Stimulated activated CD8-positive, alpha-beta memory T cell treated with anti-CD3 and anti-CD28 coated beads, Interleukin-12 subunit alpha, Interleukin-12 subunit beta, amount 100 ng/mL, for 24 hours (primary cell): ENCODE measurements around the gene ILDR1.
"Not testable (repeated sequence)": the region's sequence is repeated elsewhere in the genome, so short reads cannot be mapped to it uniquely, and the experiment has no call there.

Experiments used
- DNase-seq: peaks from one replicate; pipeline ENCODE4 v3.0.0-alpha.2; 2020; ENCODE audit errors: extremely low read depth

ILDR1 gene

DNA sequence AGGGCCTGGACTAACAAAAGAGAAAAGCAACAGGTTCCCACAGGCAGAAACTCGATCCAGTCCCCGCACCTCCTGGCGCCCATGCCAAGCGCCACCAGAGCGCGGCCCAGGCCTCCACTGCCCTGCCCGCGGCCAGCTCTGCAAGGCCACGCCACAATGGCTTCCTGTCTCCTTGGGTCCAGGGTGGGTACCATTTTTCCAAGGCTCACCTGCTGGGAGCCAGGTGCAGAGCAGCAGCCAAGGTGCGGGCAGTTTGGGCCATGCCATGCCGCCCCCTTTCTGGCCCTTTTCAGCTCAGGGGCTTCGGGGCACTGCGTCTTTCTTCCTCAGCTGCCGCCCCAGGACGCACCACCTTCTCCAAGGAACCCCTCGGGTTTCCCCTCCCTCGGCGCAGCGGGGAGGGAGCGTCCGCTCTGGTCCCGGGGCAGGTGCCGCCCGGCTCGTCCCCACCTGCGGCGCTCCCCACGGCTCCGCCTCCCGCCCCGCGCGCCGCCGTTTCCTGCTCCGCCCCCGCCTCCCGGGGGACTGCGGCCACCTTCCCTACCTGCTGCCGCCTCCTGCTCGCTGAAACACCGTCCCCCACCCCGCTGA, at the start of gene ILDR1:
TSS of gene ILDR1 (minus strand) at position 437 of the 591 bp plus-strand sequence. CDS start at position 267, 170 bp downstream.
- no peak for DNase-seq

- no peak for DNase-seq
Measured at GRCh38 chr3:122067588-122068240, 45.7 kb upstream of the ILDR1 start.

DNA sequence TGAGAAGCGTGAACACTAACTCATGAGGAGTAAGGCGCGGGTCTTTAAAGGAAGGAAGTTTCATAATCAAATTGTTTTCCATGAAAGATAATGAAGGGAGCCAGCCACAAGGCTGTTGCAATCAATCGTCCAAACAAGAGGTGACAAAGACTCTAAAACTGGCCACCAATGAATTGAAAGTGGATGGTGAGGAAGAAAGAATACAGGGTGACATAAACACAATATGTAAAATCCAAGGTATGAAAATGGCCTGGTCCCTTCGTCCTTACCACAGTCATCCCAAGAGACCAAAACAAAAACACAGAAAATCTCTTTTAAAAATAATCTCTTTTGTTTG, 45.1 kb upstream of the ILDR1 start:
- no peak for DNase-seq

DNA sequence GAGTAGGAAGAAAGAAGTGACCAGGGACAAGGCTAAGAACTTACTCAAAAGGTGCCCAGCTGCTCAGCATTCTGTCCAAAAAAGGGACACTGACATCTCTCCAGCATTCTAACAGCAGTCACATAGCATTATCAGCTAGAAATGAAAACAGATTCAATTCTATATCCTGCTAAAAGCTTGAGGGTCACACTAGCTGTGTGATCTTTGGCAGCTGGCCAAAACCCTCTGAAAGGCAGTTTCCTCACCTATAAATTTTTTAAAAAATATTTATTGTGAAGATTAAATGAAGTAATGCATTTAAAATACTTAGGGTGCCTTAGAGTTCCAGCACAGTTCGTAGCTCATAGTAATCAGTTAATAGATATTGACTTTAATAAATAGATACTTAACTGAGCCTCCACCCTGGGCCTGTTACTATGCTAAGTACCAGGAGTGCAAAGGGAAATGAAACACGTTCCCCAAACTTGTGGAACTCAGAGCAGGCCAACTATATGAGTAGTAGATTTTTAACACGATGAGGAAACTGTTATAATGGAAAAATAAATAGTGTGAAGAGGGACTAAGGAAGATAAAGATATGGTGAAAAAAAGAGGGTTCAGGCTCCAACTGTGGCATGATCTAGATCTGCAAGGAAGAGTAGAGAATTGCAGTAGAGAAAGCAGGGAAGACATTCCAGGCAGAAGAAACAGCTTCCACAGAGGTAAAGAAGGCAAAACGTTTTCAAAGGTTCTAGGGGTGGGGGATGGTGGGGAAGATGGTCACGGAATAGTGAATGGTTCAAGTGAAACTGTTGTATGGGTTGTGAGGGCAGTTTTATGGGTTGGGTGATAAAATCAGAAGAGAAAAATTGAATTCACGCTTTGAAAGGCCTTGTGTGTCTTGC, 44.5 kb upstream of the ILDR1 start:
- DNase-seq: no peak

GRCh38 chr3:122064326-122064725, 42.3 kb upstream of the ILDR1 start:
- DNase-seq: no peak

DNA sequence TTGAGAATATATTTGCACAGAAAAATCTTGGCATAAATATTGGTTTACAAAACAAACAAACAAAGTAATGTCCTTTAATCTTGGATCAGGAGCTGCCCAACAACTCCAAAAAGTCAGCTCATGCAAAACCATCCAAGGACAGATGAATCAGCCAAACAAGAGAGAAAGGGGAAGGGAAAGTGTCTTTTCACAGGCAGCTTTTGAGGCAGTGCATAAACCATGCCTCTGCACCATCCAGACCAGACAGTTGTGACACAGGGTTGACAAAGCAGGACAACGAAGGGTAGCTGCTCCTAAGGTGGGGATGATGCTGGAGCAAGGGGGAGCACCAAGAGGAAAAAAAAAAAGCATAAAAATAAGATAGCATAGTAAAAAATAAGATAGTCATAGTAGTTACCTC, 41.9 kb upstream of the ILDR1 start:
- no peak for DNase-seq

DNA sequence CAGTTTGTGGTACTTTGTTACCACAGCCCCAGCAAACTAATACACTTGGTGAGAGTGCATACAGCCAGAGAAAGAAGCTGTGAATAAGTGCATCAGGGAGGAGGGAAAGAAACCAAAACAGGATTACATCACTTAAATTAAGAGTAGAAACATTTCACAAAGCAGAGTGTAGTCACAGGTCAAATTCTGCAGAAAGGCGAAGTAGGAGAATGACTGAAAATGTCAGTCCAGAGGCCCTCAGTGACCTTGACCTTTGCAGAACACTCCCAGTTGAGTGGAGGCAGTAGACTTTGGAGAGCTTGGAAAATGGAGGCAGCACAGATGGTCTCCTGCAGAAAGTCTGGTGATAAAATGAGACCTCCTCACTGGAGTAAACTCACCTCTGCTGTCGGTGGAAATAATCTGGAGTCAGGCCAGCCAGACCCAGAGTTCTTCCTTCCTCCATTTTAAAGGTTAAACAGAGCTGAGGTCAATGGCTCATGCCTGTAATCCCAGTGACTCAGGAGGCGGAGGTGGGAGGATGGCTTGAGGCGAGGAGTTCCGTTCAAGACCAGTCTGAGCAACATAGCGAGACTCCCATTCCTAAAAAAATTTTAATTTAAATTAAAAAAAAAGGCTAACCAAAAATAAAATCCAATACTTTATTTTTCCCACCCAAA, 38.1 kb upstream of the ILDR1 start:
- DNase-seq: no peak

DNA sequence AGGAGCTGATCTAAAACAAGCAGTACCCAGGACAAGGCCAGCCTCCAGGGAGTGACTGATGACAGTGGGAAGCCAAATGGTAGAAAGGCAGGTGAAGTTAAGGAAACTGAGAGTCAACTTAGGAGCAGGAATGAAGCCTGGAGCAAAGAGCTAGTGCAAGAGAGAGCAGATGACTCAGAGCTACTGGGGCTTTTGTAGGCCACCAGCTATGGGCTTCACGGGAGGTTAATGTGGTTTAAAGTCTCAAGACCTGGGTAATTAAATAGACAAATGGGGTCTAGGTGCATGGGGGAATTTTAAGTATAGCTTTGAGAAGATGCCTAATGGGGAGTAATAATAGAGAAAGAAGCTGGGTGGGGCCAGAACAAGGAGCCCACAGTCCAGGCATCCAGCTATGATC, 36.2 kb upstream of the ILDR1 start:
- no peak for DNase-seq

- no peak for DNase-seq
Measured at GRCh38 chr3:122057671-122058070, 35.6 kb upstream of the ILDR1 start.

GRCh38 chr3:122055215-122055614, 33.2 kb upstream of the ILDR1 start, which contains the start of gene CD86:
TSS of gene CD86 (plus strand) at chr3:122055362. CDS start at chr3:122055490, 128 bp downstream.
- DNase-seq: no peak

DNA sequence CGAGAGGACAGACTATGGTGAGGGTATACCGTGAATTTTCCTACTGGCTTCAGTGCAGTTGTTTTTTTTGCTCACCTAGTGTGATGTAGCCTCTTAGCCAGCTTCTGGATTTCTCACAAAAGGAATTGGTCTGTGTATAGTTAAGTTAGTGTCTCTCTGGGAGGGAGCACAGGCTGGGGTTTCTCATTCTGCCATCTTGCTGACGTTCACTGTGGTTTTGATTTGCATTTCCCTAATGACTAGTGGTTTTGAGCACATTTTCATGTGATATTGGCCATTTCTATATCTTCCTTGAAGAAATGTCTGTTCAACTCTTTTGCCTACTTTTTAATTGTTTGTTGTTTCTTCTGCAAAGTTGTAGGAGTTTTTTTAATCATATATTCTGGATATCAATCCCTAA, 30.9 kb upstream of the ILDR1 start:
- DNase-seq: no peak

DNA sequence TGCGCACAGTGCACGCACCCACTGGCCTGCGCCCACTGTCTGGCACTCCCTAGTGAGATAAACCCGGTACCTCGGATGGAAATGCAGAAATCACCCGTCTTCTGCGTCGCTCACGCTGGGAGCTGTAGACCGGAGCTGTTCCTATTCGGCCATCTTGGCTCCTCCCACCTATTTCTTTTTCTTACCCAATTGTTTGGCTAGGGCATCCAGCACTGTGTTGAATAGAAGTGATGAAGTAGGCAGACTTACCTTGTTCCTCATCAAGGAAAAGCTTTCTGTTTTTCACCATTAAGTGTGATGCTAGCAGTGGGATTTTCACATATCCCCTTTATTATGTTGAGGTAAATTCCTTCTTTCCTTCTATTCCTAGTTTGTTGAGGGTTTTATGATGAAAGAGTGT, 25.7 kb upstream of the ILDR1 start:
- not testable (repeated sequence) for DNase-seq

DNA sequence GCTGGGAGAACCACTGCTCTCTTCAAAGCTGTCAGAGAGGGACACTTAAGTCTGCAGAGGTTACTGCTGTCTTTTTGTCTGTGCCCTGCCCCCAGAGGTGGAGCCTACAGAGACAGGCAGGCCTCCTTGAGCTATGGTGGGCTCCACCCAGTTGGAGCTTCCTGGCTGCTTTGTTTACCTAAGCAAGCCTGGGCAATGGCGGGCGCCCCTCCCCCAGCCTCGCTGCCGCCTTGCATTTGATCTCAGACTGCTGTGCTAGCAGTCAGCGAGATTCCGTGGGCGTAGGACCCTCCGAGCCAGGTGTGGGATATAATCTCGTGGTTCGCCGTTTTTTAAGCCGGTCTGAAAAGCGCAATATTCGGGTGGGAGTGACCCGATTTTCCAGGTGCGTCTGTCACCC, 25.2 kb upstream of the ILDR1 start:
- not testable (repeated sequence) for DNase-seq

DNA sequence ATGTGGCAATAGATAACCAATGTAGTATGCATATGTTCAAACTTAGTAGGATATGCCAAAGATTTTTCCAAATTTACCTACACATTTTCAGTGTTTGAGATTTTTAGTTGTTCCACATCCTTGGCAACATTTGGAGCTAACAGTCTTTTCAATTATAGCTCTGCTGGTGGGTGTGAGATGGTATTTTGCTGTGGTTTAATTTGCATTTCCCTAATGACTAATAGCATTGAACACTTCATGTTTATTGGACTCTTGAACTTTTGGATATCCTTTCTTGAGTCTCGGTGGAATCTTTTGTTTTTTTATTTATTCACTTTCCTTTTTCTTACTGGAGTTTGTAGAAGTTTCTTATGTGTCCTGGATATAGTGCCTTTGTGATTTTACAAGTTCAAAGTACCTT, 11.0 kb upstream of the ILDR1 start:
- DNase-seq: no peak

DNA sequence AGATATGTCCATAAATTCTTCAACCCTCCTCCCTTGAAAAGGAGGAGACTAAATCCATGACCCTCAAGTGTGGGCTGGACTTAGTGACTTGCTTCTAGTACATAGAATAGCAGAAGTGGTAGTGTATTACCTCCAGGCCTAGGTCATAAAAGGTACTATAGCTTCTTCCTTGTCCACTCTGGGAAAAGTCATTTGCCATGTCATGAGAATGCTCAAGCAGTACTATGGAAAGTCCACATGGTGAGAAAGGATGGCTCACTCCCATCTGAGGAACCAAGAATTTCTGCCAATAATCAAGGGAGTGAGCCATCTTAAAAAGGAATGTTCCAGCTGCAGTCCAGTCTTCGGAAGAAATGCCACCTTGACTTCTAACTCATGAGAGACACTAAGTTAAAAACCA, 10.5 kb upstream of the ILDR1 start:
- DNase-seq: no peak

GRCh38 chr3:122031123-122031468, 9.0 kb upstream of the ILDR1 start:
- no peak for DNase-seq

- no peak for DNase-seq
Measured at GRCh38 chr3:122030381-122031122, 8.5 kb upstream of the ILDR1 start.

DNA sequence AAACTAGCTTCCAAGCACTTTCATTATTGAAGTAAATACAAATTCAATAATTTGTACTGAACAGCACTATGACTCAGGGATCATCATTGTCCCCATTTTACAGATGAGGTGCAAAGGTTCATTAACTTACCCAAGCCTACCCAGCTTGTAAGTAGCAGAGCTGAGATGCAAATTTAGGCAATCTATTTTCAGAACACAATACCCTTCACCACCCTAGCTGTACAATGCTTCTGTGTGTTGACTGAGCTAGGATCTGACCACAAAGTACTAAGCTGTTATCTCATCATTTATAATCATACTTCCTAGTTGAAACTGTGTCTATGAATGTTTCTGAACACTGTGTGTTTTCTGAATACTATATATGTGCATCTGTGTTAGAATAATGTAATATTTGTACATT, 3.2 kb upstream of the ILDR1 start:
- DNase-seq: no peak

DNA sequence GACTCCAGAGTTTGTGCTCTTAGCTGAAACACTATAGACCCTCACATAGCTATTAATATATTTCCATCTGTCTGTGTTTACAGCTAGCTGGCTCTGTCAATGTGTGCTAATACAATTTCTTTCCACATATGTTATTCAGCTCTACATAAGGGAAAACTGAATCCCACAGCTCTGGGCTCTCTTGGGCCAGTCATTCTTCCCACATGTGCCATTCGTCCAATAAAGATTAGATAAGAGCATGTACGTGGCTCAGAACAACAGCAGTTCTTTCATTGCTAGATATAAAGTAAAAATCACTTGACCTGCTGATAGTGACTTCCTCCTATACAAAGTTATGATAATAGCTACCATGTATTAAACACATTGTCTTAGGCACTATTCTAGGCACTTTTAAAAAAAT, 2.8 kb upstream of the ILDR1 start:
- no peak for DNase-seq

DNA sequence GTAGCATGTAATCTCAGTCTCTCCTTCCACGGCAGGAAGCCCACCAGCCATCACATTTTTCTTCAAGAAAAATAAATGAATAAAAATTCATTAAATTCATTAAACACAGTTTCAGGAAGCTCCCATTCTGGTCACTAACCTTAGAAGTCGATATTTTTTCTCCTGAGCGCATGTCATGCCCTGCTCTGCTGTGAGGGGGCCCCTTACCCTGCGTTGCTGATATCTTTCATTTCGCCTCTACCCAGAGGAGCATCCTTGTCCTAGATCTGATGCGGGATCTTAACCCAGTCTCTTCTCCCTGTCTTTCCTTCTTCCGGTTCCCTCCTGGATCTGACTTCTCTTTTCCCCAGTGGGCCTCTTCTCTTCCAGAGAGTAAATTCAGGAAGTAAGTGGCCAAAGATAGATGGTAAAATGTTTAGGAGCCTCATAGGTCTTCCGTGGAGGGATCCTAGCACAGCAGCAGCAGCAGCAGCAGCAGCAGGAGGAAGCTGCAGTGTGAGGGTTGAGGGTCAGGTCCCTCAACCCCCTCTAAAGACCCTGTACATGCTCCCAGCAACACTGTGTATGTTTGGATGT, 1.4 kb upstream of the ILDR1 start:
- DNase-seq: no peak

DNA sequence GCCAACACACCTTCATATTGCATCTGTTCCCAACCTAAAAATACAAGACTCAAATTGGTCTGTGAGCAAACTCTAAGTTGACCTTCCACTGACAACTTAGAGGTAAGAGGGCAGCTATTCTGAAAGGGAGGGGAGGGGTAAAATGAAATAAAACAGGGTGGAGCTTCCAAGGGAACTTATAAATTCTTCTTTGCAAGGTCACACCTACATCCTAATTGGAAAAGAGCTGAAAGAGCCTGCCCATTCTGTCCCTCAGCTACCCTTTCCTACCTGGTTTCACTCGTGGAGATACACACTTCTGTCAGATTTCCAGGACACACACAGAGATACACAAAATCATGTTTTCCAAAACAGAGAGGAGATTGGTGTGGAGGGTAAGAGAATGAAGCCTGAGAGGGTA, 1.0 kb downstream of the ILDR1 start:
- DNase-seq: no peak
